Aorta (tissue), 5 donors: Measurements from ENCODE around the gene KCNJ4. TPM values are rescaled to one million over a fixed set of nuclear protein-coding genes. Genes with fewer than 3 reads are reported as not detected.
"Not testable (repeated sequence)": the region's sequence is repeated elsewhere in the genome, so short reads cannot be mapped to it uniquely, and the experiment has no call there.

Experiments used
- ATAC-seq: fragments of 200-7000 bp; cut with Tn5 transposase; one replicate; pipeline ENCODE4 v1.9.1; 2022; ENCODE audit warnings: moderate library complexity; ENCODE audit not compliant: low FRiP score
- DNase-seq, 2 donors: peaks; one replicate each; pipeline ENCODE4 v3.0.0-alpha.2; 2020
- H3K27ac ChIP-seq, 2 donors: one replicate each; pipeline ENCODE4 v1.5.1; 2013; ENCODE audit warnings: low read length in 2 of 2, mild to moderate bottlenecking in 2 of 2, moderate library complexity in 2 of 2, control low read depth in 1 of 2, inconsistent platforms in 1 of 2, low read depth in 1 of 2
- H3K27me3 ChIP-seq, 2 donors: one replicate each; pipeline ENCODE4 v1.6.1; 2013; ENCODE audit warnings: control low read depth in 1 of 2, low read length in 1 of 2, mild to moderate bottlenecking in 1 of 2, moderate library complexity in 1 of 2; ENCODE audit not compliant: insufficient read depth in 2 of 2, control insufficient read depth in 1 of 2
- H3K36me3 ChIP-seq, 2 donors: one replicate each; pipeline ENCODE4 v1.6.1; 2013; ENCODE audit warnings: control low read depth in 1 of 2, low read length in 1 of 2, mild to moderate bottlenecking in 1 of 2; ENCODE audit not compliant: insufficient read depth in 2 of 2, control insufficient read depth in 1 of 2
- H3K4me1 ChIP-seq, 2 donors: one replicate each; pipeline ENCODE4 v1.6.1; 2013; ENCODE audit warnings: low read length in 2 of 2, control low read depth in 1 of 2, mild to moderate bottlenecking in 1 of 2, moderate library complexity in 1 of 2; ENCODE audit not compliant: insufficient read depth in 2 of 2, control insufficient read depth in 1 of 2
- H3K4me3 ChIP-seq, 2 donors: one replicate each; pipeline ENCODE4 v1.5.1; 2013; ENCODE audit warnings: low read length in 2 of 2, control low read depth in 1 of 2, mild to moderate bottlenecking in 1 of 2
- H3K9me3 ChIP-seq: one replicate; pipeline ENCODE4 v1.6.1; 2013; ENCODE audit warnings: mild to moderate bottlenecking, low read length; ENCODE audit not compliant: control insufficient read depth
- WGBS, 2 donors: extraction: QIAGEN DNeasy Blood & Tissue Kit; methylation state at CpG; one replicate each; pipeline ENCODE4 v1.1.7; 2013; 5-methylcytosine and 5-hydroxymethylcytosine counted together
- intact Hi-C, 2 donors: fragments of 100-400 bp; cut with DNase I; formaldehyde crosslinking; loops; one replicate each; pipeline versions ENCODE4 v1.14.2 to v1.15.0; 2022
- polyA plus RNA-seq, 2 donors: library from polyadenylated mRNA; stranded (reverse); fragments of 200-250 nt; gene quantifications; one replicate each; pipeline ENCODE4 v1.2.3, GENCODE V29; 2013
- total RNA-seq, 2 donors: library from RNA; stranded (reverse); fragmentation: NEBNext Ultra II Directional; extraction: Animal tissue kit (Norgen Biotek cat#: 25700); gene quantifications; one replicate each; pipeline ENCODE4 v1.2.1, GENCODE V29; 2021
- donor health status: healthy with polysubstance abuse.
- donor health status: Bipolar disorder and iron deficiency.
- donor health status: DM: no; HTN: no; CAD: no.
- donor health status: DM: no; HTN: no; CAD: no.
- donor health status: DM: yes; HTN: yes; CAD: no.

Gene KCNJ4
- total and polyA plus RNA-seq, 4 donors = not detected

DNA sequence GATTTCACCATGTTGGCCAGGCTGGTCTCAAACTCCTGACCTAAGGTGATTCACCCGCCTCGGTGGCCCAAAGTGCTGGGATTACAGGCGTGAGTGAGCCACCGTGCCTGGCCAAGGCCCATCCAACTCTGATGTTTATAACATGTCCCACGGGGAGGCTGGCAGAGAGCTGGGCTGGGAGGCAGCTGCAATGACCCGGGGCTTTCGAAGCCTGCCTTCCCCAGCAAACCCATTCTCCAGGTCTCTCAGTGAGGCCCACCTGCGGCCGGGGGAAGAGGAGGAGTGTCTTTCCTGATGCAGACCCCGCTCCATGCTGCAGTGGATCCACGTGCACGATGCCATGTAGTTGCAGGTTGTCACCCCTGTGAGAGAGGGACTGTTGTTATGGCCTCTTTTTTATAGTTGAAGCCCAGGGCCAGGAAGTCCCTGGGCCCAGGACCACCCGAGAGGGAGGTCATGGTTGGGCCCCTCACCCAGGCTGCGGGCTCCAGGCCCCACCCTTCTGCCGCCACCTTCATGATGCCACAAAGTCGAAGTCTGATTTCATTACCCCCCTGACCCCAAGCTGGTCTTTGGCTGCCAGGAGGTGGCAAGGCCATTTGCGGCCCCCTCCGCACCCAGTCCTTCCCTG is 38.3 kb downstream of the KCNJ4 start:
- Histone ChIP-seq H3K27me3 (no peaks in the 10 kb centered on the region), H3K4me3 (no peak overlapping the region), H3K27ac (no peak overlapping the region), H3K36me3 (no peaks in the 10 kb centered on the region), H3K9me3 (no peaks in the 10 kb centered on the region), H3K4me1 (no peaks in the 10 kb centered on the region)
- ATAC-seq (no peak), DNase-seq (peak in 1 of 2 donors; percentile 50)
- intact Hi-C loops = no loop called here
- 88 to 90% methylated on average over 18 of the region's 18 CpGs for WGBS, 2 donors

GRCh38 chr22:38415561-38416321 is 39.3 kb downstream of the KCNJ4 start:
- intact Hi-C loops = no loop called here

DNA sequence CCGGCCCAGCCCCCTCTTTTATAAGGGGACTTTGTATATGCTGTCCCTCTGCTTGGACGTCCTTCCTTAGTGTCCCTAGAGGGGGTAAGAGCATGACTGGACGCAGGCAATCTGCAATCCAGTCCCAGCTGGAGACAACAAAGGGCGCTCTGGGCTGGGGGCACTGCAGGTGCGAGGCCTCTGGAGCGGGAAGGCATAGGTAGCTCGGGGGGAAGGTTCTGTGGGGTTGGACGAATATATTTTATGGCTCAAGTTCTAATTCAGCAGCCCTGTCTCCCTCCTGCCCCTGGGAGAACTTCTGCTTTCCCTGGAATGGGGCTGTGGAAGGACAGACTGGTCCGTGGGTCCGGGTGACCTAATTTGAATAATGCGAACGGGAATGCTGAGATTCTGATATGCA is 40.0 kb downstream of the KCNJ4 start:
- Histone ChIP-seq H3K36me3 (no peaks in the 10 kb centered on the region), H3K4me1 (no peaks in the 10 kb centered on the region), H3K27me3 (no peaks in the 10 kb centered on the region), H3K9me3 (no peaks in the 10 kb centered on the region), H3K4me3 (no peak overlapping the region), H3K27ac (no peak overlapping the region)
- WGBS, 2 donors = 82 to 84% methylated on average over 12 of the region's 12 CpGs
- intact Hi-C loops = no loop called here
- no peak for ATAC-seq
- peak in 1 of 2 donors; percentile 67 for DNase-seq

More at GRCh38 chr22:38415561-38416321, 39.3 kb downstream of the KCNJ4 start:
- 89 to 90% methylated on average over 22 of the region's 22 CpGs for WGBS, 2 donors
- H3K36me3 ChIP-seq = no peaks in the 10 kb centered on the region
- peak in 1 of 2 donors; percentile 51 for DNase-seq
- no peaks in the 10 kb centered on the region for H3K9me3 ChIP-seq
- ATAC-seq = no peak
- H3K27ac ChIP-seq = no peak overlapping the region
- no peaks in the 10 kb centered on the region for H3K27me3 ChIP-seq
- H3K4me3 ChIP-seq = no peak overlapping the region
- no peaks in the 10 kb centered on the region for H3K4me1 ChIP-seq

DNA sequence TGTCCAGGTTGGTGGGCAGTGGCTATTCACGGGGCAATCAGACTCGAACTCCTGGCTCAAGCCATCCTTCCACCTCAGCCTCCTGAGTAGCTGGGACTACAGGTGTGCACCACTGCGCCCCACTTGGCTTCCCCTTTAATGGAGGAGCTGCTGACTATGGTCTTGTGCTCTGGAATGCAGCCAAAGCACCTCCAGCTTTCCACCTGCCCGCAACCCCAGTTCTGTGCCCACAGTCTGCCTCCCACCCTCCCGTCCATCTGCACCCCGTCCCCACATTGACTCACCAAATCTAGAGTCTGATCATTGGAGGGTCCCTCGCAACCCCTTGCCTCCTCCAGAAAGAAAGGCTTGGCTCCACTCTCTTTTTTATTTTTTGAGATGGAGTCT is 41.0 kb downstream of the KCNJ4 start:
- ATAC-seq = no peak
- H3K27me3 ChIP-seq = no peaks in the 10 kb centered on the region
- H3K9me3 ChIP-seq = no peaks in the 10 kb centered on the region
- WGBS, 2 donors = 97% methylated on average over 7 of the region's 7 CpGs
- H3K27ac ChIP-seq = no peak overlapping the region
- no peaks in the 10 kb centered on the region for H3K36me3 ChIP-seq
- no peak overlapping the region for H3K4me3 ChIP-seq
- intact Hi-C loops = loop anchor here (5.0 kb wide), 2 partner anchors 38 to 158 kb away; partner anchors contain the start of gene DMC1 (in 1 of the 2)
- DNase-seq = peak in 1 of 2 donors; percentile 50
- H3K4me1 ChIP-seq = no peaks in the 10 kb centered on the region

- H3K4me1 ChIP-seq = no peaks in the 10 kb centered on the region
- H3K36me3 ChIP-seq = no peaks in the 10 kb centered on the region
- WGBS, 2 donors = 23 to 29% methylated on average over 20 of the region's 20 CpGs
- H3K27ac ChIP-seq = no peak overlapping the region
- peak; percentile 34 for ATAC-seq
- intact Hi-C loops = loop anchor here (2.0 to 5.0 kb wide), 3 partner anchors 39 to 159 kb away; partner anchors contain the start of gene DMC1 (in 2 of the 2)
- H3K4me3 ChIP-seq = no peak overlapping the region
- DNase-seq = peak in 1 of 2 donors; percentile 78
- no peaks in the 10 kb centered on the region for H3K9me3 ChIP-seq
- no peaks in the 10 kb centered on the region for H3K27me3 ChIP-seq
Measured at GRCh38 chr22:38413085-38414008, 41.7 kb downstream of the KCNJ4 start.

DNA sequence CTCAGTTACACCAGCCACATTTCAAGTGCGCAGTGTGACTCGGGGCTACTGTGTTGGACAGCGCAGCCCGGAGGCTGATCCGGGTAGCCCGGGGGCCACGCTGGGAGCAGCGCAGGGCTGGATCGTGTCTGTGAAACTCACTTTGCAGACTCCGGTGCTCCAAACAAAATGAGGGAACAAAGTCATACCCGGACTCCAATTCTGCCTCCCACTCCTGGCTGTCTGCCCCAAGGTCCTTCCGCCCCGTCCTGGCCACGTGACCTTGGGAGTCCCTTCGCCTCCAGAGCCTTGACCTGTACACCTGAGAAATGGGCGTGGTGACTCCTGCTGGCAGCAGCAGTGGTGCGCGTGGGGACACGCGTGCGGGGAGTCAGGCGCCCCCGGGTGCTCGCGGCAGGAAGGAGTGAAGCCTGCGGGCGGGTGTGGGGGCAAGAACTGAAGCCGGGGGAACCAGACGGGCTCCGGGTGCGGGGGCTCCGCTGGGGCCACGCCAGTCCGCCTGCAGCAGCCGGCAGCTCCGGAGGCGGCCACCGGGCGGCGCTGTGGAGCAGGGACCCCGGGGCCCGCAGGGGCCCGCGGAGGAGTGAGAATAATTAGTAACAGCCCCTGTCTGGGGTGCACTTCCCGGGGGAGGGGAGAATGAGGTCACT is 42.4 kb downstream of the KCNJ4 start:
- H3K36me3 ChIP-seq = no peaks in the 10 kb centered on the region
- no peaks in the 10 kb centered on the region for H3K4me1 ChIP-seq
- H3K27ac ChIP-seq = no peak overlapping the region
- ATAC-seq = peak; percentile 61
- no peaks in the 10 kb centered on the region for H3K27me3 ChIP-seq
- intact Hi-C loops = loop anchor here (2.0 to 5.0 kb wide), 3 partner anchors 40 to 160 kb away; partner anchors contain the start of gene DMC1 (in 2 of the 2)
- 7% methylated on average over 37 to 45 of the region's 45 CpGs for WGBS, 2 donors
- DNase-seq = peak in 1 of 2 donors; percentile 77
- no peak overlapping the region for H3K4me3 ChIP-seq
- no peaks in the 10 kb centered on the region for H3K9me3 ChIP-seq

DNA sequence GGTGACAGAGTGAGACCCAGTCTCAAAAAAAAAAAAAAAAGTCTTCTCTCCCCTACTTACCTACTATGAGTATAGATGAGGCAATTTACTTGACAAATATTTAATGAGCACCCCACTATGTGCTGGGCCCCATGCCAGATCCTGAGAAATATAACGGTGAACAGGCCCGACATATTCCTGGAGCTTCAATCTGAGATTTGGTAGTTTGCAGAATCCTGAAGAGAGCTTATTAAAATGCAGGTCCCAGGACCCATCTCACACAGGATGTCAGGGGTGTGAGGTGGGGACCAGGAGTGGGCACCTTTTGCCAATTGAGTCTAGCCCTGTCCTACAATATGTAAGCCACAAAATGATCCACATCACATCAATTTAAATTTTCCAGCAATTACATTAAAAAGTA is 44.0 kb downstream of the KCNJ4 start:
- ATAC-seq = no peak
- 91 to 96% methylated on average over 2 of the region's 2 CpGs for WGBS, 2 donors
- Histone ChIP-seq H3K9me3 (no peaks in the 10 kb centered on the region), H3K27me3 (no peaks in the 10 kb centered on the region), H3K4me1 (no peaks in the 10 kb centered on the region), H3K36me3 (no peaks in the 10 kb centered on the region), H3K4me3 (no peak overlapping the region), H3K27ac (no peak overlapping the region)
- peak in 1 of 2 donors; percentile 11 for DNase-seq
- intact Hi-C loops = loop anchor here (5.0 kb wide), 2 partner anchors 41 to 161 kb away; partner anchors contain the start of gene DMC1 (in 1 of the 2)

- not testable (repeated sequence) for H3K36me3 ChIP-seq, H3K27me3 ChIP-seq, H3K4me1 ChIP-seq, H3K4me3 ChIP-seq, H3K27ac ChIP-seq, H3K9me3 ChIP-seq, ATAC-seq
- intact Hi-C loops = loop anchor here (5.0 kb wide), 2 partner anchors 42 to 162 kb away; partner anchors contain the start of gene DMC1 (in 1 of the 2)
- WGBS, 2 donors = 94% methylated on average over 32 to 35 of the region's 35 CpGs
- peak in 1 of 2 donors; percentile 40 for DNase-seq
Measured at GRCh38 chr22:38409916-38410315, 45.1 kb downstream of the KCNJ4 start.
